ENCODE results near the gene TRAK2. TPM values are rescaled to one million over a fixed set of nuclear protein-coding genes. Genes with fewer than 3 reads are reported as not detected.

The TRAK2 gene
- total RNA-seq, 4 donors from 2014 or later: 16.1 to 46.7 (median 26.5) TPM

DNA sequence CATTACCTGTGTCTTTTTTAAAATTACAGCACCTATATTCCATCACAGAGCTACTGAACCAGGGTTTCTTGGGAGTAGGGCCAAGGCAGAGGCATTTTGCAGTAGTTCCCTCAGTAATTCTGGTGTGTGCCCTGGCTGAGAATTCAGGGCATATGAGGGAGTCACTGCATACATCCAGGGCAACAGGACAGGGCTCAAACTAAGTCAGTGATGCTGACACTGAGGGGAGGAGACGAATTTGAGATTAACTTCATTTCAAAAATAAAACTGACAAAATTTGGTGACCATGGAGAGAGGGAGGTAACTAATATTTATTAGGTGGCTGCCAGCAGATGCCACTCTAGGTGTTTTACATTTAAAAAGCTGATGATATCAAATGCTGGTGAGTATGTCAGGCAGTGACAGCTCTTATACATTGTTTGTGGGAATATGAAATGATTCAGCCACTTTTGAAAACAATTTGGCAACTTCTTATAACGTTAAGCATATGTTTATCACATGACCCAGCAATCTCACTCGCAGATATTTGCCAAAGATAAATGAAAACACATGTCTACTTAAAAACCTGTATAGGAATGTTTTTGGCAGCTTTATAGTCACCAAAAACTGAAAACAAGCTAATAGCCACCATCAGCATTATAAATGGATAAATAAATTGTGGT is 20.6 kb upstream of the TRAK2 start:
- intact Hi-C loops (cut with DNase I; ENCODE audit: low total_unique reads): no loop called here

DNA sequence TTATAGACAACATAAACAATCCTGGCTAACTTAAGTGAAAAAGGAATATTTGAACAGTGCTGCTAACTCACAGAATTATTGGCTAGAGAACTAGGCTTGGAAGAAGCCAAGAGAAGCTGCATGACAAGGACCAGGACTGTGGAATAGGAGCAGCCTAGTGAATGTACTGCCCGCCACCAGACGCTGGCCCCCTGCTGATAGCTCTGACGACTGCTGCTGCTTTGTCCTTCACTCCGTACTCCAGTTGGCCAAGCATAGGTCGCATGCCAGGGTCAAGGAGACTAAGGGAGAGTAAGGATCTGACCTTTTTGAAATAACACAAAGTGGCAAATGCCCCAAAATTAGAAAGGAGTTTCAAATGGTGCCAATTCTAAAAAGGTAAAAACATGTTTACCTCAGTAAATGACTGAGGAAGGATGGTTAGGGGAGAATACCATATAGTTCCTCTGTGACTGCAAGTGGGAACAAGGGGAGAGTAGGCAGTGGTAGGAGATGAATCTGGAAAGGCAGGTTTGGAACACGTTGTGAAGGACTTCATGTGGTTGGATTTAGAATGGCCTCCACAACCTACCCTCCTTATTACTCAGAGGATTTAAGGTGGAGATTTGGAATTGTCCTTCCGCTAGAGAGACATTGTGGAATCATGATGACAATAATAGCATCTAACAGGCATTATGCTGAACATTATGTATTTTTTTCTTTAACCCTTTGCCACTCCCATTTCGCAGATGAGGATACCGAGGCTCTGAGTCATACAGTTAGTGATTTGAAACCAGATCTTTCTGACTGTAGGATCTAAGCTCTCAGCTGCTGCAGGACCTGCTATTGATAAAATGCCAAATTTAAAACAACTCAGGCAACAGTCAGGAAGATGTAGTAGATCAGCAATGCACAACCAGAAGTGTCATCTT is 19.8 kb upstream of the TRAK2 start:
- H3K36me3 ChIP-seq: peaks cover 2 to 71% of the 10 kb centered on the region in 2 donors
- TF ChIP-seq POLR2A (IDR thresholded peaks at IDR 0.05): no peak
- TF ChIP-seq, protein P1, sequence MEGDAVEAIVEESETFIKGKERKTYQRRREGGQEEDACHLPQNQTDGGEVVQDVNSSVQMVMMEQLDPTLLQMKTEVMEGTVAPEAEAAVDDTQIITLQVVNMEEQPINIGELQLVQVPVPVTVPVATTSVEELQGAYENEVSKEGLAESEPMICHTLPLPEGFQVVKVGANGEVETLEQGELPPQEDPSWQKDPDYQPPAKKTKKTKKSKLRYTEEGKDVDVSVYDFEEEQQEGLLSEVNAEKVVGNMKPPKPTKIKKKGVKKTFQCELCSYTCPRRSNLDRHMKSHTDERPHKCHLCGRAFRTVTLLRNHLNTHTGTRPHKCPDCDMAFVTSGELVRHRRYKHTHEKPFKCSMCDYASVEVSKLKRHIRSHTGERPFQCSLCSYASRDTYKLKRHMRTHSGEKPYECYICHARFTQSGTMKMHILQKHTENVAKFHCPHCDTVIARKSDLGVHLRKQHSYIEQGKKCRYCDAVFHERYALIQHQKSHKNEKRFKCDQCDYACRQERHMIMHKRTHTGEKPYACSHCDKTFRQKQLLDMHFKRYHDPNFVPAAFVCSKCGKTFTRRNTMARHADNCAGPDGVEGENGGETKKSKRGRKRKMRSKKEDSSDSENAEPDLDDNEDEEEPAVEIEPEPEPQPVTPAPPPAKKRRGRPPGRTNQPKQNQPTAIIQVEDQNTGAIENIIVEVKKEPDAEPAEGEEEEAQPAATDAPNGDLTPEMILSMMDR (IDR thresholded peaks at IDR 0.05 in 4 of 5, conservative IDR thresholded peaks at IDR 0.05 in 1 of 5): no peak
- no peak for ATAC-seq
- peaks cover 9 to 12% of the 10 kb centered on the region in 2 donors for H3K4me1 ChIP-seq
- in situ Hi-C loops (cut with MboI; ENCODE audit: low sequenced_read_pairs in 4 of 4): no loop called here
- H3K9me3 ChIP-seq: no peaks in the 10 kb centered on the region
- no peak overlapping the region for H3K4me3 ChIP-seq
- DNase-seq: no peak
- no peak overlapping the region for H3K27ac ChIP-seq
- intact Hi-C loops (cut with DNase I; ENCODE audit: low total_unique reads): no loop called here
- no peaks in the 10 kb centered on the region for H3K27me3 ChIP-seq

More for the DNA sequence above, 20.6 kb upstream of the TRAK2 start:
- ATAC-seq (no peak), DNase-seq (no peak)
- H3K4me3 ChIP-seq: no peak overlapping the region
- peaks cover 4% of the 10 kb centered on the region in 2 donors for H3K4me1 ChIP-seq
- in situ Hi-C loops (cut with MboI; ENCODE audit: low sequenced_read_pairs in 4 of 4): no loop called here
- no peak for TF ChIP-seq POLR2A (IDR thresholded peaks at IDR 0.05)
- TF ChIP-seq, protein P1 (IDR thresholded peaks at IDR 0.05 in 4 of 5, conservative IDR thresholded peaks at IDR 0.05 in 1 of 5): no peak
- H3K36me3 ChIP-seq: peaks cover 2 to 72% of the 10 kb centered on the region in 2 donors
- no peaks in the 10 kb centered on the region for H3K27me3 ChIP-seq
- no peaks in the 10 kb centered on the region for H3K9me3 ChIP-seq
- no peak overlapping the region for H3K27ac ChIP-seq

DNA sequence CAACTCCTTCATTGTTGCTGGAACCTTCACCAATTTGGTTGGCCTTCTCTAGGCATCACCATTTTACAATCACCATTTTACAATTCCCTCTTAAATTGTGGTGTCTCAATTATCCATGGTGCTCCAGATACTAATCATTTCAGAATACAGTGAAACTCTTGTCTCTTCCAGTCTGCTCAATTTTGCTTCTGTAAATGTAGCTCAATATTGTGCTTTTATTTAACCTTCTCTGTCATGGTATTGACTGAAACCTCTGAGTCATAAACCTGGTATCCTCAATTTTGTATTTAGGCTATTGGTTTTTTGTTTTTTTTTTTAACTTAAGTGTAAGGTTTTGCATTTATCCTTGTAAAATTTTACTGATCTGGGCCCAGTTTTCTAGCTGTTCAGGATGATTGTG is 16.4 kb upstream of the TRAK2 start:
- intact Hi-C loops (cut with DNase I; ENCODE audit: low total_unique reads): no loop called here
- H3K27me3 ChIP-seq: no peaks in the 10 kb centered on the region
- peaks cover under 1 to 61% of the 10 kb centered on the region in 2 donors for H3K36me3 ChIP-seq
- DNase-seq (no peak), ATAC-seq (no peak)
- TF ChIP-seq POLR2A (IDR thresholded peaks at IDR 0.05): no peak
- TF ChIP-seq, protein P1 (IDR thresholded peaks at IDR 0.05 in 4 of 5, conservative IDR thresholded peaks at IDR 0.05 in 1 of 5): no peak
- peak overlapping the region; percentile 65 to 89 (median 80) for H3K27ac ChIP-seq
- H3K9me3 ChIP-seq: no peaks in the 10 kb centered on the region
- H3K4me3 ChIP-seq: no peak overlapping the region
- in situ Hi-C loops (cut with MboI; ENCODE audit: low sequenced_read_pairs in 4 of 4): no loop called here
- H3K4me1 ChIP-seq: peaks cover 15 to 20% of the 10 kb centered on the region in 2 donors

DNA sequence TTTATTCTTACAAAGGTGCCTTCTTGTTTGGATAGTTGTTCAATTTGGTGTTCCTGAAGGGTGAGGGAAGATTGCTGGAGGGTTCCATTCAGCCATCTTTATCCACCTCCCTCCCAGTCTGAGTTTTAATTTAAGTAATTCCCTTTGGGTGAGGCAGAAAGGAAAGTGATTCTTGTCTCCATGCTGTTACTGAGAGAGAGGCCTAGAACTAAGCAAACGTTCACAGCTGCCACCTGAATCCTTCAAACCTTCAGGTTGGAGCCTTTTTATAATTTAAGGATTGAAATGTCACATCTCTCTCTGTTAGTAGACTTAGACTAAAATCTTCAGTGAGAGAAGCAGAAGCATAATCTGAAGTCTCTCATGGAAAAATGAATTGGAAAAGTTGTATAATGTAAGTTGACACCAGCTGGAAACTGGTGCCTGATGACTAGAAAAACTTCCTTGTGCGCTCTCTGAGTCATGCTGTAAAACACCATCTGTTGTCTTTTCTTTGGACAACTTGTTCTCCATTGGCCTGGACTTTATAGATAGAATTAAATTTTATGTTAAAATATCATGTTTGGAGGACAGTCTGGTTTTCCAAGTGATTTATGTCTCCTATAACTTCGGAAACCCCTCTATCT is 14.9 kb upstream of the TRAK2 start:
- peaks cover 15 to 20% of the 10 kb centered on the region in 2 donors for H3K4me1 ChIP-seq
- H3K27me3 ChIP-seq: no peaks in the 10 kb centered on the region
- no peak overlapping the region for H3K4me3 ChIP-seq
- H3K9me3 ChIP-seq: no peaks in the 10 kb centered on the region
- H3K36me3 ChIP-seq: peaks cover 0 to 62% of the 10 kb centered on the region in 2 donors
- intact Hi-C loops (cut with DNase I; ENCODE audit: low total_unique reads) (no loop called here), in situ Hi-C loops (cut with MboI; ENCODE audit: low sequenced_read_pairs in 4 of 4) (no loop called here)
- DNase-seq (no peak), ATAC-seq (peak; percentile 99)
- H3K27ac ChIP-seq: peak overlapping the region; percentile 65 to 89 (median 80)
- TF ChIP-seq, protein P1 (IDR thresholded peaks at IDR 0.05 in 4 of 5, conservative IDR thresholded peaks at IDR 0.05 in 1 of 5): no peak
- no peak for TF ChIP-seq POLR2A (IDR thresholded peaks at IDR 0.05)

Measured in gastrocnemius medialis (tissue), 4 donors.